Stromal cell of bone marrow (primary cell): ENCODE results near the gene PITRM1.
A peak's percentile ranks its signal among the peaks of the same experiment; 100 is the strongest.
"Not testable (repeated sequence)": the region's sequence is repeated elsewhere in the genome, so short reads cannot be mapped to it uniquely, and the experiment has no call there.

Experiments used
- DNase-seq: peaks from one replicate; pipeline ENCODE4 v3.0.0-alpha.2; 2012; ENCODE audit warnings: low read depth

PITRM1 gene, protein sequence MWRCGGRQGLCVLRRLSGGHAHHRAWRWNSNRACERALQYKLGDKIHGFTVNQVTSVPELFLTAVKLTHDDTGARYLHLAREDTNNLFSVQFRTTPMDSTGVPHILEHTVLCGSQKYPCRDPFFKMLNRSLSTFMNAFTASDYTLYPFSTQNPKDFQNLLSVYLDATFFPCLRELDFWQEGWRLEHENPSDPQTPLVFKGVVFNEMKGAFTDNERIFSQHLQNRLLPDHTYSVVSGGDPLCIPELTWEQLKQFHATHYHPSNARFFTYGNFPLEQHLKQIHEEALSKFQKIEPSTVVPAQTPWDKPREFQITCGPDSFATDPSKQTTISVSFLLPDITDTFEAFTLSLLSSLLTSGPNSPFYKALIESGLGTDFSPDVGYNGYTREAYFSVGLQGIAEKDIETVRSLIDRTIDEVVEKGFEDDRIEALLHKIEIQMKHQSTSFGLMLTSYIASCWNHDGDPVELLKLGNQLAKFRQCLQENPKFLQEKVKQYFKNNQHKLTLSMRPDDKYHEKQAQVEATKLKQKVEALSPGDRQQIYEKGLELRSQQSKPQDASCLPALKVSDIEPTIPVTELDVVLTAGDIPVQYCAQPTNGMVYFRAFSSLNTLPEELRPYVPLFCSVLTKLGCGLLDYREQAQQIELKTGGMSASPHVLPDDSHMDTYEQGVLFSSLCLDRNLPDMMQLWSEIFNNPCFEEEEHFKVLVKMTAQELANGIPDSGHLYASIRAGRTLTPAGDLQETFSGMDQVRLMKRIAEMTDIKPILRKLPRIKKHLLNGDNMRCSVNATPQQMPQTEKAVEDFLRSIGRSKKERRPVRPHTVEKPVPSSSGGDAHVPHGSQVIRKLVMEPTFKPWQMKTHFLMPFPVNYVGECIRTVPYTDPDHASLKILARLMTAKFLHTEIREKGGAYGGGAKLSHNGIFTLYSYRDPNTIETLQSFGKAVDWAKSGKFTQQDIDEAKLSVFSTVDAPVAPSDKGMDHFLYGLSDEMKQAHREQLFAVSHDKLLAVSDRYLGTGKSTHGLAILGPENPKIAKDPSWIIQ

DNA sequence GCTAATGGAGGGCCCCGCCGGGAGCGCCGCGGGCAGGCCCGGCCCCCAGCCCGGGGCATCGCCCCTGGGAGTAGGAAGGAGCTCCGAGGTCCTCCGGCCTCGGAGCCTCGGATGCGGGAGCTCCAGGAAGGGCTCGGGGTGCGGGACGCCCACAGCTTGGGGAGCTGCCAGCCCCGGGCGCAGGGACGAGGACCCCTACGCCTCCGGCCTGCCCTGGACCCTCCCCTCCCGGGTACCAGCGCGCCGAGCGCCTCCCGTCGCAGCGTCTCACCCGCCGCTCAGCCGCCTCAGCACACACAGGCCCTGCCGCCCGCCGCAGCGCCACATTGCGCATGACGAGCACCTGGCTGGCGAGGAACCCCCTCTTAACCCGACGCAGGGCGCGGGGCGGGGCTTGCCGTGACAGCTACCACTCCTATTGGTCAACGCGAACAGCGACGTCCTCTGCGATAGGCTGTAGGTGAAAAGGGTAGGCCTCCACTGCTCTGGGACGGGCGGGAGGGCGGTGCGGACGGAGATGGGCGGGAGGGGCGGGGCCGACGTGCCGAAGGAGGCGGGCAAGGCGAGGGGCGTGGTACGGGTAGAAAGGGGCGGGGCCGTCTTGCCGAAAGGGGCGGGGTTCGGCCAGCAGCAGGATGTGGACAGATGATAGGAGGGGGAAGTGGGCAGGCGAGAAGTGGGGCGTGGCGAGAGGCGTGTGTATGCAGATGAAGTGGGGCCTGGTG, at the start of gene PITRM1:
PITRM1 (minus strand) TSS at position 337 of the 725 bp plus-strand sequence; CDS start at position 327, 10 bp downstream.
- DNase-seq = peak; percentile 97

DNA sequence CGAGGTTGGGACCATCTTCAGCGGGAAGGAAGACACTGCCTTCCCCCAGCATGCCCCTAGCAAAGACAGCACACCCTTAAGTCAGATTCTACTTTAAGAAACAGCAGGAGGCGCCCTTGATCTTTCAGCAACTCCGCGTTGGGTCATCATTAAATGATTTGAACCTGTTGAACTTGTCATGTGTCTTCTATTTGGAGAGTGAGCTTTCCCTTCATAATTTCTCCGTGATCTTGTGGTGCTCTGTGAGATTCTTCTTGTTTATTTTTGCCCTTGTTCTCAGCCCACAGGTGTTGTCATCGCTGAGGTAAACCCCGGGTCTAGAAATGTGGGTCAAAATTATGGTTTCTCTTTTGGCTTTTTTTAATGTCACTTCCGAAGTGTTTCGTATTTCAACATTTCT, 49.5 kb upstream of the PITRM1 start:
- no peak for DNase-seq

- not testable (repeated sequence) for DNase-seq
Measured at GRCh38 chr10:3221601-3222000, 49.0 kb upstream of the PITRM1 start.

- DNase-seq = no peak
Measured at GRCh38 chr10:3220853-3221252, 48.3 kb upstream of the PITRM1 start.

DNA sequence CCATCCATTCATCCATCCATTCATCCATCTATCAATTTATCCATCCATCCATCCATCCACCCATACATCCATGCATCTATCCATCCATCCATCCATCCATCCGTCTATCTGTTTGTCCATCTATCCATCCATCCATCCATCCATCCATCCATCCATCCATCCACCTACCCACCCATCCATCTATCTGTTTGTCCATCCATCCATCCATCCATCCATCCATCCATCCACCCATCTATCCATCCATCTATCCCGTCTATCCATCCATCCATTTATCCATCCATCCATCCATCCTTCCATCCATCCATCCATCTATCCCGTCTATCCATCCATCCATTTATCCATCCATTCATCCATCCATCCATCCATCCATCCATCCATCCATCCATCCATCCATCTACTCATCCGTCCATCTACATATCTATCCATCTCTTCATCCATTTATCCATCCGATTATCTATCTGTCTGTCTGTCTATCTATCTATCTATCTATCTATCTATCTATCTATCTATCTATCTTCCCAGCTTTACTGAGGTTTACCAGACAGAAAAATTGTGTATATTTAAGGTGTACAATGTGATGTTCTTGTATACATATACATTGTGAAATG, 46.5 kb upstream of the PITRM1 start:
- not testable (repeated sequence) for DNase-seq

DNA sequence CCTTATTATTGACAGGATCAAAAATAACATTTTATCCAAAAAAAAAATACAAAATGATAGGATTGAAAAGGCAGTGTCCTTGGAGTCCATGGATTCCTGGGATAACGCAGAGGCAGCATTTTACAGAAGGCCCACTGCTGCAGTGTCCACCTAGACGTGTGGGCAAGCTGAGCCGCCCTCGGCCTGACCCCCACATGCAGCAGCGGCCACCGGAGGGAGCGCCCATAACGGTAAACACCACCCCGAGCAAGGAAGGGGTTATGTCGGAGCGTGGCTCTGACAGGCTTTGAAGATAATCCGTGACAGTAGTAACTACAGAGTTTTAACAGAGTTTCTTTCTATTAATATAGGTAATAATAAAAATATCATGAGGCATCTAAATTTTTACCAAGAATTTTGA, 45.3 kb upstream of the PITRM1 start:
- no peak for DNase-seq

GRCh38 chr10:3217301-3217700, 44.7 kb upstream of the PITRM1 start:
- no peak for DNase-seq

DNA sequence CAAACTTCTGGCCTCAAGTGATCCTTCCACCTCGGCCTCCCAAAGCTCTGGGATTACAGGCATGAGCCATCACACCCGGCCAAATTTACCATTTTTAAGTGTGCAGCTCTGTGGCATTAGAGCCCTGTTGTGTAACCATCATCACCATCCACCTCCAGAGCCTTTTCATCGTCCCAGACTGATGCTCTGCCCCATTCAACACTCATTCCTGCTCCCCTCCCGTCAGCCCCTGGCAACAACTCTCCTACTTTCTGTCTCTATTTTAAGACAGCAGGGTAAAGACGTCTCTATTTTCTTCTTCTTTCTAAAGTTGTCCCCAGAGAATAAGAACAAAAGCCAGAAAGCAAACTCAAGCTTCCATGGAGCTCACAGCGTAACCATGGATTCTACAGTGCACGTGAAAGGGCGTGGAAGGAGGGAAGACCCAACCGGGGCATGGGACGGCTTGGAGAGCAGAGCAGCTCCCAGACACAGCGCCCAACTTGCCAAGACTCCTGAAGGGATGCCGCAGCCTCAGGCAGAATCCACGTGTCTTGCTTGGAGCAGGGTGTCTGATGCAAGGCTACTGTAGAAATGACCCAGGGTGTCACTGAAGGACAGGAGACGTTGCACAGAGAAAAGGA, 42.7 kb upstream of the PITRM1 start:
- no peak for DNase-seq

DNA sequence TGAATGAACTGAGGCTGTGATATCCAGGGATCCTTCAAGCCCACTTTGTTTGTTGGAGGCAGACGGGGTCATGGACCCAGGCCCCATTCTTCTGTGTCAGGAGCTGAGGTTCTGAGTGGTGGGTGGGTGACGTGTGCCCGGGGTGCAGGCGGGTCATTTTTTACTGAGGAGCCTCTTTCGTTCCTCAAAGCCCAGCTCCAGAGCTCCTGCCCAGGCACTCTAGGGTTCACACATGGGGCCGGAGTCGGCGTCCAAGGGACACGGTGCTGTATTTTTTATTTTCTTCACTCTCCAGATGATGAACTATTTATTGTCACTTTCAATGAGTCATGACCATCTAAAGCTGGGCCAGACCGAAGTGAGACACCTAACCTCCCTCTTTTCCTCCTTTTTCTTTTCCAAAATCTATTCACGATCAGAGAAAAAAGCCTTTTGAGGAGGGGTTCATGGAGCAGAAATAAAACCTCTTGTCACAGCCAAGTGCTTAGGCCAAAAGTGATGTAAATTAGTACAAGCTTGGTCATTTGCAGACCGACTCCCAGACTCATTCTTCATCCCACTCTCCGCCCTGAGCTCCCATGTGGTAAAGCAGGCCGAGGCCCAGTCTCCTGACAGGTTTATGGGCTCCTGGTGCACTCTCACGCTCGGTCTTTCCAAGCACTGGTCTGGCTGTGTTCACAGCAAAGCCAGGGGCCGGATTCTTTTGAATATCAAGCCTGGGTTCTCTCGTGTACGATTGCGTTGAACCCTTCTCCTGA, 41.4 kb upstream of the PITRM1 start:
- no peak for DNase-seq

GRCh38 chr10:3213208-3213607, 40.6 kb upstream of the PITRM1 start:
- no peak for DNase-seq

- no peak for DNase-seq
Measured at GRCh38 chr10:3210251-3210877, 37.8 kb upstream of the PITRM1 start.

GRCh38 chr10:3208481-3209406, 36.2 kb upstream of the PITRM1 start:
- DNase-seq = no peak

GRCh38 chr10:3207351-3207750, 34.8 kb upstream of the PITRM1 start:
- no peak for DNase-seq

DNA sequence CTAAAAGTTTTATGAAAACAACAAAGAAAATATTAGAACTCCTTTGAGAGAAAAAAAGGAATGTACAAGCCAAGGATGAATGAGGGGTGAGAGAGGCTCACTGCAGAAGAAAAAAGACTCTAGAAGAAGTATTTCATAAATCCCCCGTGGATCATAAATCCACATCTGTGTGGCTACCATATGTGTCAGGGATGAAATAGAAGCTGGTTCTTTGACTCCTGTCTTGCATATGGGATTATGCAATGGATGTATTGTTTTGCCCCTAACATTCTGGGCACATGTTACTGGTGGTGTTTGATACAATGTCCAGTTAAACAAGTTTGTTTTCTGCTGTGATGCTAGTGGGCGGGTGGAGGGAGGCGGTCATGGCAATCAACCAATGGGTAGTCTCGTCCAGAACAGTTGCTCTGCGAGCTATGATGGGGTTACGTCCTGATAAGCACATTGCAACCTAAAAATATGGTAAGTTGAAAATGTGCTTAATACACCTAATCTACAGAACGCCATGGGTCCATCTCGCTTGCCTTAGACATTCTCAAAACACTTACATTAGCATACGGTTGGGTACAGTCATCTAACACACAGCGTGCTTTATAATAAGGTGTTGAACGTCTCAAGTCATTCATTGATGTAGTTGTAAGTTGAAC, 34.1 kb upstream of the PITRM1 start:
- no peak for DNase-seq

DNA sequence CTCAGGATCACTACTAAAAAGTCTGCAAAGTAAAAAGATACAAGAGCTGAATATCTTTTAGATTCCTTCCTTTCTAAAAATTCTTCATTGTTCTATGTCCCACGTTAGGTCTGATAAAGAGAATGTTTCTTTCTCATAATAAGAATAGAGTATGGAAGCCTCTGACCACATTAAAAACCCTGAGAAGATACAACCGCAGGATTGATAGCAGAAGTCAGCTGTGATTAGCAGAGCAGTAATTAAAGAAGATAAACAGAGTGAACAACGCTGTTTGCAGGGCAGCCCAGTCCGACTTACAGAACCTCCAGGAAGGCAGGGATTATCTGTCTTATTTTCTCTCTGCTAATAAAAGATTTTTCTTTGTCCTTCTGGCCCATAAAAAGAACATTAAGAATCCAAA, 31.4 kb upstream of the PITRM1 start:
- no peak for DNase-seq

GRCh38 chr10:3203016-3203811, 30.6 kb upstream of the PITRM1 start:
- no peak for DNase-seq

GRCh38 chr10:3201796-3202195, 29.2 kb upstream of the PITRM1 start:
- no peak for DNase-seq
